HG03175 (cell line): ENCODE results near the gene ZMYND11.

Experiments
- ATAC-seq: cut with Tn5 transposase; IDR thresholded peaks from one replicate; pipeline ENCODE4 v1.9.1; 2021; ENCODE audit warnings: mild to moderate bottlenecking, moderate library complexity; ENCODE audit not compliant: unreplicated experiment

The ZMYND11 gene

GRCh38 chr10:135132-135600 lies at the start of gene ZMYND11:
ZMYND11 (plus strand) TSS chr10:135455; CDS start chr10:180013, 44,558 bp downstream.
- ATAC-seq: peak; percentile 40

- no peak for ATAC-seq
These were observed 49.2 kb upstream of the ZMYND11 start for GRCh38 chr10:86031-86430.

- no peak for ATAC-seq
These were observed 47.8 kb upstream of the ZMYND11 start for GRCh38 chr10:87177-88080.

- no peak for ATAC-seq
These were observed 47.0 kb upstream of the ZMYND11 start for GRCh38 chr10:88253-88652.

- no peak for ATAC-seq
These were observed 46.0 kb upstream of the ZMYND11 start for GRCh38 chr10:89248-89647.

- no peak for ATAC-seq
These were observed 45.1 kb upstream of the ZMYND11 start for GRCh38 chr10:90161-90560.

- no peak for ATAC-seq
These were observed 43.9 kb upstream of the ZMYND11 start for GRCh38 chr10:91313-91712.

GRCh38 chr10:92153-92552 lies 43.1 kb upstream of the ZMYND11 start:
- no peak for ATAC-seq

GRCh38 chr10:92846-93245 lies 42.4 kb upstream of the ZMYND11 start:
- ATAC-seq: no peak

GRCh38 chr10:94613-95012 lies 40.6 kb upstream of the ZMYND11 start:
- no peak for ATAC-seq

GRCh38 chr10:95356-96115 lies 39.7 kb upstream of the ZMYND11 start:
- ATAC-seq: no peak

GRCh38 chr10:96466-96865 lies 38.8 kb upstream of the ZMYND11 start:
- no peak for ATAC-seq

GRCh38 chr10:104416-104815 lies 30.8 kb upstream of the ZMYND11 start:
- no peak for ATAC-seq

- no peak for ATAC-seq
These were observed 30.2 kb upstream of the ZMYND11 start for GRCh38 chr10:104862-105565.

- ATAC-seq: no peak
These were observed 29.4 kb upstream of the ZMYND11 start for GRCh38 chr10:105806-106205.

GRCh38 chr10:106740-107139 lies 28.5 kb upstream of the ZMYND11 start:
- ATAC-seq: no peak

GRCh38 chr10:112246-112645 lies 23.0 kb upstream of the ZMYND11 start:
- no peak for ATAC-seq

- ATAC-seq: no peak
These were observed 10.4 kb upstream of the ZMYND11 start for GRCh38 chr10:124874-125273.

GRCh38 chr10:127612-128432 lies 7.4 kb upstream of the ZMYND11 start:
- ATAC-seq: peak; percentile 89

- ATAC-seq: no peak
These were observed 5.4 kb upstream of the ZMYND11 start for GRCh38 chr10:129810-130209.
